HG02870 (cell line): Measurements from ENCODE around the gene BANF2.
"Not testable (repeated sequence)": the region's sequence is repeated elsewhere in the genome, so short reads cannot be mapped to it uniquely, and the experiment has no call there.

ENCODE experiments used
- ATAC-seq: cut with Tn5 transposase; IDR thresholded peaks from one replicate; pipeline ENCODE4 v1.9.1; 2021; ENCODE audit warnings: mild to moderate bottlenecking, moderate library complexity; ENCODE audit not compliant: unreplicated experiment

BANF2 gene

DNA sequence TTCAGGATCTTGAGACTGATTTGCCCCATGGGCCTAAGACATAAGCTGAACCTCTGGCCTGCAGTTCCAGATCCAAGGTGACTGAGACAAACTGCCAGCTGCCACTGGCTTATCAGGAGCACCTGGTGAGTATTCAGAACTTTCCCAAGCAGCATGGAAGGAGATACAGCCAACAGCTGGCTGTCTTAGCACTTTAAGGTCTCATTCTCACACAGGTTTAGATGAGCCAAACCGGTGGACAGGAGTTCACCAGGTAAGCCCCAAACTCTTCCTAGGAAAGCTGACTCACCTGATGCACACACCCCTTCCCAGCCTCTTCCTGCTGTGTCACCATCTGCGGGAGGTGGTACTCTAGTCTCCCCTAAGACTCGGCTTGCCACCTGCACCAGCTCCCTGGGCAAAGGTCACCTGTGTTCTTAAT is at the start of gene BANF2:
Gene BANF2 (plus strand): TSS at position 36 of the 421 bp plus-strand sequence. CDS start 25,060 bp downstream, outside the sequence.
- no peak for ATAC-seq

DNA sequence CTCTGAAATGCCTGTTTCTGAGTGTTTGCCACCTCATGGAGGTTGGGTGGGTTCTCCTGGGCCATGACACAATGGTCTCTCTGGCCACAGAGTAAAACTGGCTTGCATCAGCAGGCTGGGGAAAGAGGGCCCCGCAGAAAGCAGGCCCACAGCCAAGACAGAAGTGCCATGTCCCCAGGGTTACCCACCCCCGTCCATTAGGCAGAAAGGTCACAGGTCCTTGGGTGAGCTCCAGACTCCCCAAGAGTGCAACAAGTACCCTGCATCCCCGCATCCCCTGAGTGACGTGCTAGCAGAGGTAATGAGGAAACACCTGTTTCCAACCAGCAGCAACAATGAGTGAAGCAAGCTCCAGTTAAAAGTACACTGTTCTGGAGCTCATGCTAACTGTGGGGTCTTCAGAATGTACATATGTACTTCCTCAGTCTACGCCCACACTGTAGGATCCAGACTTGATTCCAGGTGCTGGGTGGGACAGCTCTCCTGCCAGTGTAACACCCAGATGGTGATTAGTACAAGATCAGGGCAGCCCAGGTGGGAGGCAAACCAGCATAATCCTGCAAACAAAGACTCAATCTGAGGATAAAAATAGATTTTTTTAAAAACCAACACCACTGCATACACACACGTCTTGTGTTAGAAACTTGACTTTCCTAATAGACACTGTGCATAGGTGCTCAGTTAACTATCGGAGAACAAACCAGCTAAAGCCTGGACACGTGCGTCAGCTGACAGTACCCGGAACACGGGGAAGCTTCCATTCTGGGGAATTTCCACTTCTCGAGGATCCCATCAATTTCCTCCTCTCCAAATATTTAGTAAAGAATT is 49.3 kb upstream of the BANF2 start:
- ATAC-seq = no peak

DNA sequence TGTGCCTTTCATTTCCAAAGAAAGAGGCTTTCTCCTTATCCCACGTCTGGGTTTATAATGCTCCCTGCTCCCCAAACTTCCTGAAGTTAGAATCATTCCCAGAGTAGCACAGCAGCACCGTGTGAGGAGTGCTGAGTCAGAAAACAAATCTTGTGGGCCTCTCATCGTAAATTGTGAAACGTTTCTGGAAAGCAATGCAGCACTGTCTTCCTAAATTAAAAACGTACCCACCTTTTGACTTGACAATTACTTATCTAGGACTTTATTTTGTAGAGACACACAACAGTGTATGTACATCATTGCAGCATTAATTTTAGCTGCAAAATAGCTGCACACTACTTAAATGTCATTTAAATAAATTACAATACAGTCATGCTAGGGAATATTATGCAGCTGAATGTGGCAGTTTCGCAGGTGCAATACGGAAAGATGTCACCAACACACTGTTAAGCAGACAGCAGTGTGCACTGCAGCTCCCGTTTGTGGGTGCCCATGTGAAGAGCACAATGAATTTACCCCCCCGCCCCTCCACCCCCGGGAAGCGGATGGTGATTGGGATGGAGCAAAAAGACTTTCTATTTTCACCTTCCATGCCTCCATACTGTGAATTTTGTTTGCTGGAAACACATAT is 48.5 kb upstream of the BANF2 start:
- ATAC-seq = no peak

DNA sequence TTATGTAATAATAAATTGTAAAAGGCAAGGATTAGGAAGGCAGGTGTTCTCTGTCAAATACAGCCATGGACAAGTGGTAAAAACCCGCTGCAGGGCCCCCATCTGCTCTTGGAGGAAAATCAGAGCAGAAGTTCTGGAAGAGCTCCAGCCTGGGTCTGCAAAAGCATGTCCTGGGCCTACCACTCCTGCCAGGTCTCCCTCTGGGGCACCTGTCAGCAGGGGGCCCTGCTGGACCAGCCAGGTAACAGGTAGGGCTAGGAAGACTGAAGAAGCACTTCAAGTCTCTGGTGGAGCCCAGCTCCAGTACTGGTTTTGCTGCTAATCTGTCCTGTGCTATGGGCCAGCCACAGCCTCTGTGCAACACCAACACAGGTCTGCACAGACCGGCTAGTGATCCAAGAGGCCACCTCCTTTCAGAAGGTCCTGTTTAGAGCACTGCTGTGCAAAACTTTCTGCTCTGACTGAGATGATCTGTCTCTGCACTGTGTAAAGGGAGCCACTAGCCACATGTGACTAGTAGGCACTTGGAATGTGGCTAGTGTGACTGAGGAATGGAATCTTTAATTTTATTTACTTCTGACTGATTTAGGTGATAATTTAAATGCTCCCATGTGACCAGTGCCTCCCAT is 47.9 kb upstream of the BANF2 start:
- ATAC-seq = no peak

DNA sequence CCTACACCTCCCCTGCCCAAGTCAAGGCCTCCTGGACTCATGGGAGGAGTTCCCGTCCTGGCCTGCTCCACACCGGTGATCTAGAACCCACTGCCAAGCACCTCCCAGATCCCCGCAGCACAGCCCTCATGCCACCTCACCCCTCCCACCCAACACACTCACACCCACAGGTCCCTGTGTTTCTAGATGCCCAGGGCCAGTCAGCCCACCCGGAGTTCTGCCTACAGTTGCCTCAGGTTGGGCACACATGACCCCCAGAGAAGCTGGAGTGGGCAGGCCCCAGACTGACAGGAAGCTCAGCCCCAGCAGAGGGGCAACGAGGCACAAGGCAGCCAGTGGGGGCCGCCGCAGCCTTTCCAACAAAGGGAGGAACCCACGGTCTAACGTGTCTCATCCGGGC is 47.4 kb upstream of the BANF2 start:
- ATAC-seq = no peak

DNA sequence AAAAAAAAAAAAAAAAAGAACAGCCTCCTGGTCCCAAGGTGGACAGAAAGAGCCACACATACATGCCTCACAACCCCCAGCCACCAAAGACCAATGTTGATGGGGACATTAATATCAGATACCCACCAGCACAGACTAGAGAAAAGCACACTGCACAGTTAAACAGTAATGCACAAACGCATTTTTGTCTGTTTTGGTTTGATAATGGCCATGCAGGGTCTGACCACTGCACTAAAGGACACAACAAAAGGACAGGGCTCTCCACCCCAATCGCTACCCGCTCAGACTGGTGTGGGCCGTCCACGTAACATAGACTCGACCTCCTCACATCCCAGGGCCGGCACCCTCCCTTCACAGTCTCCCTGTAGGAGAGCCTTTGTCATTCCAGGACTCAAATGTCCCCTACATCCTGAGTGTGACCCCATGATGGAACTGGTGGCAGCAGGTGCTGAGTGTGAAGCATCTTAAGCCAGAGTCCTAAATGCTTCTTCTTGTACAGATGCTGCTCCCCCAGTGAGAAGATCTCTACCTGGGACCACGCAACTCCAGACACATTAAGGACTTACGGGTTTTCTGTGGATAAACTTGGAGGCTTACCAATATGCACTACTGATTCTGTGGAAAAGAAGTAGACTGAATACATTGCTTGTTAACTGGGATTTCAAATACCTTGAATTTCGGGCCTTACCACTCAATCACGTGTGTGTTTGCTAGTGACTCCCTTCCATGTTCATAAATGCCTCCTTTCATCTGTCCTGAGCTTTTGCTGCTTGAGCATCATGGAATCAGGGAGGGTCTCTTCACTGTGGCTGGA is 45.7 kb upstream of the BANF2 start:
- no peak for ATAC-seq

DNA sequence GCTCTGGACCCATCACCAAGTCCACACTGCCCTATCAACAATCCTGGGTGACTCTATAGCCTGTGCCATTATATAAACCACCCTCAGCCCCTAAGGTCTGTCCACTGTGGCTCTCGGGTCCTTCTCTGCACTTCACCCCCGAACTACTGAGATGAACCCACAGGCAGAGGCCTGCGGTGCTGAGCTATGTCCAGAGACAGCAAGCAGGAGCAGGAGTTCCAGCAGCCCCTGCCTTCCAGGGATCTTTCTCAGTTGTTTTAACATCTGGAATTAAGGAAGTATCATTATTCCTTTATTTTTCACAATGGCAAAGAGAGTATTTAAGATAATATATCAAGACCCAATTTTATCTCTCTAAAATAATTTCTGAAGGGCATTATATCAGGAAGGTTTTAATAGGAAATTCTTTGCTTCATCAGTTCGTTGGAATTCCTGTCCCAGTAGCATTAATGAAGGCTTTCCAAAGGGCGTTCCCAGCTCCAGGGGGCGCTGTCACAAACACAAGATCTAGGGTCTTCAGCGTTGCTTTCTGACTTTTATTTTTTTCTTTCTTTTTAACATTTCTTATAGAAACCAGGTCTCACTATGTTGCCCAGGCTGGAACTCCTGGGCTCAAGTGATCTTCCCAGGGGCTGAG is 45.0 kb upstream of the BANF2 start:
- no peak for ATAC-seq

DNA sequence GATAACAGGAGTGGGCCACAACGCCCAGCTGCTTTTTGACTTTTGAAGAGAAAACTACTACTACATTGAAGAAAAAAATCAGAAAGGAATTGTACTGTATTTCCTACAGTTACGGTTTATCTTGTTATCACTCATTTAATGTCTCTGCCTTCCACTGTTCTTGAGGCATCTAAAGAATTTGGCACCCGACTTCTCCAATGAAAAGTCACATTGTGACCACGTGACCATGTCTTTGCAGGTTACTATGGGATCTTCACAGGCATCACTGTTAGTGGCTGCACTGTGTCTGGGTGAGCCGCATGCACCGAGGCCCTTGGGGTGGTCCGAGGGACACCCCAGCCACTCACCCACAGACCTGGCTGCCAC is 44.5 kb upstream of the BANF2 start:
- no peak for ATAC-seq

DNA sequence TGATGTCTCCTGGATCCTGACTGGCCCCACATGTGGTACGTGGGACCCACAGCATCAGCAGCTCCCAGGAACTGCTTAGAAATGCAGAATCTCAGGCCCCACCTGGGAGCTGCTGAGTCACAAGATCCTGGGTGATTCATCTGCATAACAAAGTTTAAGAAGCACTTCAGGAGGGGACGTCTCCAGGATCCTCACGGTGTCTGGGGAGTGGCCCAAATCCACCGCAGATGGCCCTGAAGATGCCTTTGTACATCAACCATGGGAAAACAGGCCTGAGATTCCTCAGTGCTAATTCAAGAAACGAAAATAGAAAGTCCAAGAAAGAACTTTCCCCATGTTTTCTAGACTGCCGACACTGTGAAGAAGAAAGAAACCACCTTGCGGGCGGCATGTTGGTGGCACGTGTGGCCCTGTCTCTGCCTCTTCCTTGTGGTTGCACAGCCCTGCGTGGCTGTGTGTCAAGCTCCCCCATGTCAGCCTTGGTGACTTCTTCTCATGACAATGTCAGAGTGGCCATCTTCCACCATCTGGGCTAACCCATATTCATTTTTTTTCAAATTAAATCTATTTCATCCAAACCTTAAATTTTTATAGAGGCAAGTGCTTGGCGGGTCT is 43.8 kb upstream of the BANF2 start:
- no peak for ATAC-seq

DNA sequence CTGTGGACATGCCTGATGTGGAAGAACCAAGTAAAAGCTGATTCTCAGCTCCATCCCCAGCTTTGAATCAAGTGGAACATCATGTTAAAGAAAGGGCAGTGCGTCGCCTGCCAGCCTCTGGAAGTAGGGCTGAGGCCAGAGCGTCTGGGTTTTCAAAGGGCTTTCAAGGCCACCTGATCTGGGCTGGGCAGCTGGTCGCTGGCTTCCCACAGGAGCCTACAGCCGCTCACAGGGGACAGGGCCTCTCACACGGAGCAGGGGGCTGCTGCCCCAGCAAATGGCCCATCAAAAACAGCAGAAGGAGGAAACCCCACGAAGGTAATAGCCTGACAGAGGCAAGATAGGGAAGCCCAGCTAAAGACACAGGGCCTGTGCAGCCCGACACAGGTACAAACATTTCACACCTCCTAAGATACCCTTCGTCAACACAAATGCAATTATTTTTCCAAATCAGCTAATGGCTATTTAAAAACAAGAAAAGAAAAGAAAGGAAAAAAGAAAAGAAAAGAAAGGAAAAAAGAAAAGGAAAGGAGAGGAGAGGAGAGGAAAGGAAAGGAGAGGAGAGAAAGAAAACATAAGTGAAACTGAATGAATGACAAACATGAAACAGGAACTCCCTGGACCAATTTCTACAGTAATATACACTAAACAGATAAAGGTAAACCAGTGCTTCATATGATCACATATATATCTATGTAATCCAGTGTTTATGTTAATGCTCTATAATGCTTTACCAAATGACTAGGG is 42.5 kb upstream of the BANF2 start:
- ATAC-seq = no peak

DNA sequence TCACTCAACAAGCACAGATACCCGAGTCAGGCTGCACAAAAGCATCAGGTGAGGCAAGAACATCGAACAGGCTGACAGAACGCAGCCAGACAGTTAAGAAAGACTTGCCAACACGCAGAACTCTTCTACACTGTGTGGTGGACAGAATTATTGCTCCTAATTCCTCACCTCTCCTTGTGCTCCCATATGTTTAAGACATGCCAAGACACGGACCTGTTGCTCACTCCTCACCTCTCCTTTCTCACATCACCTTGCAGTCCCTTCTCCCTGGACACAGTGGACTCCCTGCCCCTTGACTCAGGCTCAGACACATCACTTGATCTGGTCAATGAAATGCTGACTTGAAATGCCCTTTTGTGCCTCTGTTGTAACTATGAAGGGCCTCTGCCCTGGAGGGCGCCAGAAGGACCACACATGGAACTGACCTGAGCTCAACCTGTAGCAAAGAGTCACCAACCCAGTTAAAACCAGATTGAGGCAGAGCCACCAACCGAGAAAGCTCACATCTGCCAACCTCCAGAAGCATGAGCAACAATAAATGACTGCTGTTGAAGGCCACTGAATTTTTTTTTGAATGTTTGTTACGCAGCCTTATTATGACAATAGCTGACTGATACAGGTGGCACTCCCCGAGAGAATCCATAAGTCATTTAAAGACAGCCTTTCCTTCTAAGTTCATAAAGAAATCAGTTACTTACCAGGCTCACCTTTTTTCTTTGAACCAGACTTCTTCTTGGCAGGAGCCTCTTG is 41.7 kb upstream of the BANF2 start:
- no peak for ATAC-seq

DNA sequence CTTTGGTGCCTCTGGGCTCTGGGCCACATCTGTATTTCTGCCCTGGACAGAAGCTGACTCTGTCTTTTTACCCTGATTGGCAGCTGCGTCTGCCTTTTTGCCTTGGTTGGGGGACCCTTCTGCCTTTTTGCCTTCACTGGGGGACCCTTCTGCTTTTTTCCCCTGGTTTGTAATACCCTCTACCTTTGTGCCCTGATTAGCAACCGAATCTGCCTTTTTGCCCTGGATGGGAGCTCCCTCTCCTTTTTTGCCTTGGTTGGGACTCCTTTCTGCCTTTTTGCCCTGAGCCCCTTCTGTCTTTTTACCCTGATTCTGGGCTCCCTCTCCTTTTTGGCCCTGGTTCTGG is 41.1 kb upstream of the BANF2 start:
- no peak for ATAC-seq

DNA sequence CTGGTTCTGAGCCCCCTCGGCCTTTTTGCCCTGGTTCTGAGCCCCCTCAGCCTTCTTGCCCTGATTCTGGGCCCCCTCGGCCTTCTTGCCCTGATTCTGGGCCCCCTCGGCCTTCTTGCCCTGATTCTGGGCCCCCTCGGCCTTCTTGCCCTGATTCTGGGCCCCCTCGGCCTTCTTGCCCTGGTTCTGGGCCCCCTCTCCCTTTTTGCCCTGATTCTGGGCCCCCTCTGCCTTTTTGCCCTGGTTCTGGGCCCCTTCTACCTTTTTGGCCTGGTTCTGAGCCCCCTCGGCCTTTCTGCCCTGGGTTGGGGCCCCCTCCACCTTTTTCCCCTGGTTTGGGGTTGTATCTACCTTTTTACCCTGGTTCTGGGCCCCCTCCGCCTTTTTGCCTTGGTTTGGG is 40.4 kb upstream of the BANF2 start:
- not testable (repeated sequence) for ATAC-seq

DNA sequence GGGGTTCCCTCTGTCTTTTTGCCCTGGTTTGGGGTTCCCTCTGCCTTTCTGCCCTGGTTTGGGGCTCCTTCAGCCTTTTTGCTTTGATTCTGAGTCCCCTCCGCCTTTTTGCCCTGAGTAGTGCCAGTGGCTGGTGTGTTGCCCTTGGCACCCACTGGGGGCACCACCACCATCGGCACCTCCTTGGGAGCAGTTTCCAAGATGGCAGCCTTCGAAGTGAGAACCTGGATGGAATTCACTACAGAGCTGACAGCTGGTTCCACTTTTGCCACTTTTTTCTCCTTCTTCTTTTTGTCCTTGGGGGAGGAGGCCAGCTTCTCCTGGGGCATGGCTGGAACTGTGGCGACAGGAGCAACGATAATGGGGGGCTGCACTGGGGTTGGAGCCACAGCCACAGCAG is 40.0 kb upstream of the BANF2 start:
- ATAC-seq = no peak

DNA sequence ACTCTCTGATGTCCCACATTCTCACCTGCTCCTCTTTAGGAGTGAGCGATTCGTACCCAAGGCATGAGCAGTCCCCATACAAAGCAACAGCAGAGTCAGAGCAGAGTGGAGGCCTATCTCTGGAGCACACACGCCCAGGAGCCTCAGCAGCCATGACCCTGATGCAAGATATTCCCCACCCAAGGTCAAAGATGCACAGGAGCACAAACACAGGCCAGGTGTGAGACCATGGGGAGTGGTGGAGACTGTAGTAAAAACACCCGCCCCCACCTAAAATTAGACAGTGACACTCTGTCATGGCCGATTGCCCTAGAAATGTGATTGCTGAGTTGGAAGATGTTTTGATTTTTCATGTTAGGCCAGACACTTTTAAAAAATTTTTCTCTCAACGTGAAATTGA is 39.1 kb upstream of the BANF2 start:
- ATAC-seq = no peak

DNA sequence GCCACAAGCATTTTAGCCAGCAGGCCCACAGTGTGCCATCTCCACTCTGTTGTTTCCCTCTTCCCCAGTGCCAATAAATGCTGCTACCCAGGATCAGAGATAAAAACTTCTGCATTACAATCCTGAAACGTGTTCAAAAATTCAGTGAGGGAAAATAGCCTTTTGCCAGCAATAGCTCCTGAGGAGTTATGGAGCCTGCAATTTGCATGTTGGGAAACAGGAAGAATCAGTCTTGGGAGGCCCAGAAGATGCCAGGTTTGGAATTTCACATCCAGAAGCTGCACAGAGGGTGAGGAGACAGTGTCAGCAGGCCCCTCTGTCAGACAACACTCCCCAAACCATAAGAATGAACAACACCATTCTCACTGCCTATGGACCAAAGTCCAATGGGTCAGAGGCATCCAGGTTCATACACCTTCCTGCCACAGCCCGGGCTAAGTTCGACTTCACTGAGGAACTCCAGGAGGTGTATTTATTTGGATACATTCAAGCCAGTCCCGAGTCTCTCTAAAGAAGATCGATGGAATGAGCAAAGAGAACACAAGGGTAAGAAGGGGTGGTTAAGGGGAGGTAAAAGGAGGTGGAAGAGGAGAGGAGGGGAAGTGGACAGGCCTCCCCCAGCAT is 38.5 kb upstream of the BANF2 start:
- ATAC-seq = no peak

DNA sequence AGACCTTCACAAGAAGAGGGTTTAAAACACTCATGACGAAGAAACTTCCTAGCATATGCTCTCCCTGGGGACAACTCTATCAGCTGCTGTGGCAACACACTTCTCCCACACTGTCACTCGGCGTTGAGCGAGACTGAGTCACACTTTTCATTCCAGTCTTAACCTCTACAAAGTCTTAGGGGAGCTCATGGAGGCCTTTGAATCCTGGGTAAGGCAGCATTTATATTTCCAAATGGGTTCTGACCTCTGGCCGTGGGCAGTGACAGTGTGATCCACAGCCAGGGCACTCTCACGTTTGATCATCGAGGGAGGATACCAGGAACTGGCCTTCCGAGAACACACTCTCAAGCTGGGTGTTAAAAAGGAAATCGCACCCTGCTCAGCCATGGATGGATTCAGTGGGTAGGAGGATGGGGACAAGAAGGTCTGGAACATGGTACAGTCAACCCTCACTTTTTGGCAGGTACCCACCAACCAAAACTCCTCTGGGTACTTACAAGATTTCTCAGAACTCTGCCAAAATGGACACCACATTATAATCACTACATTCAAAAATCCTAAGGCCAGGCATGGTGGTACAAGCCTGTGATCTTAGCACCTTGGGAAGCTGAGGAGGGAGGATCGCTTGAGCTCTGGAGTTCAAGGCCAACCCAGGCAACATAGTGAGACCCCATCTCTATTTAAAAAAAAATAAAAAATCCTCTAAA is 37.3 kb upstream of the BANF2 start:
- no peak for ATAC-seq

DNA sequence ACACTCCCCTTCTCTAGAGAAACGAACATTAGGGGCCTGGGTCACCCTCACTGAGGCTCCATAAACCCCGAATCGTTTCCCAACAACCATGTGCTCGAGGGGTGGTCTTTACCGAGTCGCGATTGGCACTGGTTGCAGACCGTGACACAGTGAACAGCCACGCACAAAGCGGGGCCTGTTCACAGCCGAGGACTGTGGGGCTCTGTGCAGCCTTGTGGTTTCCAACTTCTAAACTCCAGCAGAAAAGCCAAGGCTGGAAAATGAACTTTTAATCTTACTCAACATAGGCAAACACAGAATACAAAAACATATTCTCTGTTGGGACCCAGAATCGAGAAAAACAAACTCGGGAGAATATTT is 36.7 kb upstream of the BANF2 start:
- no peak for ATAC-seq
